Measurements from ENCODE around the gene ACP3.

DNA sequence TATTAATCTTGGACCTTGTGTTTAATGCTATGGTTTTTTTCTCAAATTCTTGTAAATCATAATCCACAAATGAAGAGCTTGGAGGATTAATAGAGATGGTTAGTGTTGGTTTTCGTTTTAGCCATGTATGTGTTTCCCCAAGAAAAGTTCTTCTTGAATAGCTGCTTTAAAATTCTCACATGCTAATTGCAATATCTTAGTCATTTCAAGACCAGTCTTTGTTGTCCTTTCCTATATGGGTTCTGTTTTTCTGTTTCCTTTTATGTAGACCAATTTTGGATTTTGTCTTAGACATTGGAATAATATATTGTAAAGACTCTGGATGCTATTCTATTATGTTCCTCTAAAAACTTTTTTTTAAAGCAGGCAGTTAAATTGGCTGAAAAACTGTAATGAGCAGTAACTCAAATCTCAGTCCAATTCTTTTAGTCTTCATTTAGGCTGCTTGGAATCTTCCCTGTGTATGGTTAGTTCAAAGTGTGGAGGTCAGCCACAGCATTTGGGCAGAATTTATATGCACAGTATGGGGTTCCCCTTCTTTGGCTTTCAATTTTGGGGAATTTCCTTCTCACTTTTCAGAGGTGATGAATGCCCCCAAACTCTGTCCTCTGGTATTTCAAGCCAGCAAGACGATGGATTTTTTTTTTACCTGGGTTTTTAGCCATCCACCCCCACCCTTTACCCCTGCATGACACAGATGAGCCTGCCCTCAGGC lies 61.0 kb downstream of the ACP3 start:
- no peak for TF ChIP-seq SIX5 (IDR thresholded peaks at IDR 0.05; ENCODE audit: borderline replicate concordance in 1 of 2, insufficient read depth in 1 of 2, low read depth in 1 of 2, low read length in 2 of 2)
- TF ChIP-seq, protein P1, sequence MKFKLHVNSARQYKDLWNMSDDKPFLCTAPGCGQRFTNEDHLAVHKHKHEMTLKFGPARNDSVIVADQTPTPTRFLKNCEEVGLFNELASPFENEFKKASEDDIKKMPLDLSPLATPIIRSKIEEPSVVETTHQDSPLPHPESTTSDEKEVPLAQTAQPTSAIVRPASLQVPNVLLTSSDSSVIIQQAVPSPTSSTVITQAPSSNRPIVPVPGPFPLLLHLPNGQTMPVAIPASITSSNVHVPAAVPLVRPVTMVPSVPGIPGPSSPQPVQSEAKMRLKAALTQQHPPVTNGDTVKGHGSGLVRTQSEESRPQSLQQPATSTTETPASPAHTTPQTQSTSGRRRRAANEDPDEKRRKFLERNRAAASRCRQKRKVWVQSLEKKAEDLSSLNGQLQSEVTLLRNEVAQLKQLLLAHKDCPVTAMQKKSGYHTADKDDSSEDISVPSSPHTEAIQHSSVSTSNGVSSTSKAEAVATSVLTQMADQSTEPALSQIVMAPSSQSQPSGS (CRISPR knock-in tag; IDR thresholded peaks at IDR 0.05) = no peak
- TF ChIP-seq, protein P2, sequence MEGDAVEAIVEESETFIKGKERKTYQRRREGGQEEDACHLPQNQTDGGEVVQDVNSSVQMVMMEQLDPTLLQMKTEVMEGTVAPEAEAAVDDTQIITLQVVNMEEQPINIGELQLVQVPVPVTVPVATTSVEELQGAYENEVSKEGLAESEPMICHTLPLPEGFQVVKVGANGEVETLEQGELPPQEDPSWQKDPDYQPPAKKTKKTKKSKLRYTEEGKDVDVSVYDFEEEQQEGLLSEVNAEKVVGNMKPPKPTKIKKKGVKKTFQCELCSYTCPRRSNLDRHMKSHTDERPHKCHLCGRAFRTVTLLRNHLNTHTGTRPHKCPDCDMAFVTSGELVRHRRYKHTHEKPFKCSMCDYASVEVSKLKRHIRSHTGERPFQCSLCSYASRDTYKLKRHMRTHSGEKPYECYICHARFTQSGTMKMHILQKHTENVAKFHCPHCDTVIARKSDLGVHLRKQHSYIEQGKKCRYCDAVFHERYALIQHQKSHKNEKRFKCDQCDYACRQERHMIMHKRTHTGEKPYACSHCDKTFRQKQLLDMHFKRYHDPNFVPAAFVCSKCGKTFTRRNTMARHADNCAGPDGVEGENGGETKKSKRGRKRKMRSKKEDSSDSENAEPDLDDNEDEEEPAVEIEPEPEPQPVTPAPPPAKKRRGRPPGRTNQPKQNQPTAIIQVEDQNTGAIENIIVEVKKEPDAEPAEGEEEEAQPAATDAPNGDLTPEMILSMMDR (IDR thresholded peaks at IDR 0.05 in 2 of 3, conservative IDR thresholded peaks at IDR 0.05 in 1 of 3; ENCODE audit: insufficient read depth in 2 of 3, low read depth in 1 of 3, low read length in 3 of 3) = no peak
- TF ChIP-seq, protein P3, sequence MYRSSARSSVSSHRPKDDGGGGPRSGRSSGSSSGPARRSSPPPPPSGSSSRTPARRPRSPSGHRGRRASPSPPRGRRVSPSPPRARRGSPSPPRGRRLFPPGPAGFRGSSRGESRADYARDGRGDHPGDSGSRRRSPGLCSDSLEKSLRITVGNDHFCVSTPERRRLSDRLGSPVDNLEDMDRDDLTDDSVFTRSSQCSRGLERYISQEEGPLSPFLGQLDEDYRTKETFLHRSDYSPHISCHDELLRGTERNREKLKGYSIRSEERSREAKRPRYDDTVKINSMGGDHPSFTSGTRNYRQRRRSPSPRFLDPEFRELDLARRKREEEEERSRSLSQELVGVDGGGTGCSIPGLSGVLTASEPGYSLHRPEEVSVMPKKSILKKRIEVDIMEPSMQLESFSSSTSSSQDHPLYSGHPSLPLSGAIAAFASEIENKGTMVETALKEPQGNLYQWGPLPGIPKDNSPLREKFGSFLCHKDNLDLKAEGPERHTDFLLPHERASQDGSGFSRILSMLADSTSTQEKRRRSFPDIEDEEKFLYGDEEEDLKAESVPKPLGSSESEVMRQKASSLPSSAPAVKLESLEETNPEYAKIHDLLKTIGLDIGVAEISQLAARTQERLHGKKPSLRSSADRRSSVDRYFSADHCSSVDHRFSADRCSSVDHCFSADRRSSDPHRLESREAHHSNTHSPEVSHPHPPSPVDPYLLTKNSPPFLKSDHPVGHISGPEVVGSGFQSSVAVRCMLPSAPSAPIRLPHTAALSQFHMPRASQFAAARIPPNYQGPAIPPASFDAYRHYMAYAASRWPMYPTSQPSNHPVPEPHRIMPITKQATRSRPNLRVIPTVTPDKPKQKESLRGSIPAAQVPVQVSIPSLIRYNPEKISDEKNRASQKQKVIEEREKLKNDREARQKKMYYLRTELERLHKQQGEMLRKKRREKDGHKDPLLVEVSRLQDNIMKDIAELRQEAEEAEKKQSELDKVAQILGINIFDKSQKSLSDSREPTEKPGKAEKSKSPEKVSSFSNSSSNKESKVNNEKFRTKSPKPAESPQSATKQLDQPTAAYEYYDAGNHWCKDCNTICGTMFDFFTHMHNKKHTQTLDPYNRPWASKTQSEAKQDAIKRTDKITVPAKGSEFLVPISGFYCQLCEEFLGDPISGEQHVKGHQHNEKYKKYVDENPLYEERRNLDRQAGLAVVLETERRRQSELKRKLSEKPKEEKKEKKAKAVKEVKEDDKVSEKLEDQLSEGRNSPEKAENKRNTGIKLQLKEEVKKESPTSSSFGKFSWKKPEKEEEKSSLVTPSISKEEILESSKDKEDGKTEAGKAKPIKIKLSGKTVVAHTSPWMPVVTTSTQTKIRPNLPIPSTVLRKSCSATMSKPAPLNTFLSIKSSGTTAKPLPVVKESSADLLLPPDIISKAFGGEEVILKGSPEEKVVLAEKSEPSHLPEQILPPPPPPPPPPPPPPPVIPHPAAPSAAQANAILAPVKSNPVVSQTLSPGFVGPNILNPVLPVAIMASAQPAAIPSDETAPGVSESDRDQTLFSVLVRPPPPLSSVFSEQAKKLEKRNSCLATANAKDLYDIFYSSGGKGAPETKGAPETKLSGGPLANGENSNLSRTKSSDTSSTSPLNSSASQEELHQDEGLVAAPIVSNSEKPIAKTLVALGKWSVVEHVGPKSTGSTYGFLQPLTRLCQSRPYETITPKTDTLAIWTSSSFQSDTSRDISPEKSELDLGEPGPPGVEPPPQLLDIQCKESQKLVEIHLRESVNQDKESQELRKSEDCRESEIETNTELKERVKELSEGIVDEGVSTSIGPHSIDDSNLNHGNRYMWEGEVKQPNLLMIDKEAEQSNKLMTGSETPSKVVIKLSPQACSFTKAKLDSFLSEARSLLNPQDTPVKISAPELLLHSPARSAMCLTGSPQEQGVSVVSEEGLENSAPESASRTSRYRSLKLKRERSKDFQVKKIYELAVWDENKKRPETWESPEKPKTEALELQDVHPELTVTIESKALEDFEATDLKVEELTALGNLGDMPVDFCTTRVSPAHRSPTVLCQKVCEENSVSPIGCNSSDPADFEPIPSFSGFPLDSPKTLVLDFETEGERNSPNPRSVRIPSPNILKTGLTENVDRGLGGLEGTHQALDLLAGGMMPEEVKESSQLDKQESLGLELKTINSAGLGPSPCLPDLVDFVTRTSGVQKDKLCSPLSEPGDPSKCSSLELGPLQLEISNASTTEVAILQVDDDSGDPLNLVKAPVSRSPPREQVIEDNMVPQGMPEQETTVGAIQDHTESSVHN (IDR thresholded peaks at IDR 0.05; ENCODE audit: borderline replicate concordance in 1 of 2, low read depth in 1 of 2) = no peak
- TF ChIP-seq POLR2A (conservative IDR thresholded peaks at IDR 0.05) = no peak
- TF ChIP-seq NR2C1 (IDR thresholded peaks at IDR 0.05) = no peak
- no peak for TF ChIP-seq NR2C1 (tag; IDR thresholded peaks at IDR 0.05)
- no peak for TF ChIP-seq EGR1 (conservative IDR thresholded peaks at IDR 0.05)
- TF ChIP-seq NR2F6 (CRISPR knock-in tag; IDR thresholded peaks at IDR 0.05) = no peak
- TF ChIP-seq TCFL5 (CRISPR knock-in tag; conservative IDR thresholded peaks at IDR 0.05) = no peak
- no peak for TF ChIP-seq RBM14 (IDR thresholded peaks at IDR 0.05; ENCODE audit: borderline replicate concordance, insufficient read depth, low read depth, low read length)
- no peak for TF ChIP-seq PML (IDR thresholded peaks at IDR 0.05; ENCODE audit: low read length)
- TF ChIP-seq, protein P4, sequence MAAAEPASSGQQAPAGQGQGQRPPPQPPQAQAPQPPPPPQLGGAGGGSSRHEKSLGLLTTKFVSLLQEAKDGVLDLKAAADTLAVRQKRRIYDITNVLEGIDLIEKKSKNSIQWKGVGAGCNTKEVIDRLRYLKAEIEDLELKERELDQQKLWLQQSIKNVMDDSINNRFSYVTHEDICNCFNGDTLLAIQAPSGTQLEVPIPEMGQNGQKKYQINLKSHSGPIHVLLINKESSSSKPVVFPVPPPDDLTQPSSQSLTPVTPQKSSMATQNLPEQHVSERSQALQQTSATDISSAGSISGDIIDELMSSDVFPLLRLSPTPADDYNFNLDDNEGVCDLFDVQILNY (CRISPR knock-in tag; IDR thresholded peaks at IDR 0.05) = no peak

Data from K562 (cell line).